C4-2B (cell line): ENCODE measurements around the gene NUP62.

Experiments used
- CTCF ChIP-seq: fragments of 450-650 bp; conservative IDR thresholded peaks from 2 replicates; pipeline ENCODE4 v1.5.1; 2017; ENCODE audit warnings: mild to moderate bottlenecking
- ZFX ChIP-seq: fragments of 450-650 bp; IDR thresholded peaks from 2 replicates; pipeline ENCODE4 v1.6.1; 2017

GRCh38 chr19:49876422-49877019, 52.8 kb downstream of the NUP62 start:
- no peak for TF ChIP-seq CTCF
- TF ChIP-seq ZFX: no peak
